GM12878 (cell line): ENCODE measurements around the gene SCN3B. TPM values are rescaled to one million over a fixed set of nuclear protein-coding genes. Genes with fewer than 3 reads are reported as not detected.

Experiments used
- ATAC-seq: fragments of 200-7000 bp; cut with Tn5 transposase; 3 replicates; pipeline ENCODE4 v1.9.1; 2020; ENCODE audit warnings: mild to moderate bottlenecking, moderate library complexity
- BruUV-seq: library from RNA; stranded (reverse); fragments of 400-500 nt; replicated peaks from 2 replicates; lab custom pipeline; 2021; lab: Mats Ljungman, UMichigan
- CTCF ChIA-PET: fragments of 300-600 bp; sonication (Branson Sonifier 250); formaldehyde crosslinking; extraction: SDS; loops from one replicate; lab custom pipeline; 2021; ENCODE audit warnings: inconsistent platforms; lab: Yijun Ruan, JAX
- POLR2A ChIA-PET: fragments of 350-600 bp; formaldehyde crosslinking; extraction: SDS; loops from one replicate; lab custom pipeline; 2021; ENCODE audit warnings: inconsistent platforms; lab: Charles Lee
- RAD21 ChIA-PET: fragments of 300-600 bp; sonication (Branson Sonifier 250); formaldehyde crosslinking; loops from one replicate; lab custom pipeline; 2023; ENCODE audit warnings: antibody characterized with exemption; ENCODE audit not compliant: unreplicated experiment; lab: Charles Lee
- SMC1A ChIA-PET: fragments of 300-600 bp; sonication (Branson Sonifier 250); formaldehyde crosslinking; loops from one replicate; lab custom pipeline; 2023; ENCODE audit not compliant: unreplicated experiment, uncharacterized antibody; lab: Charles Lee
- DNase-seq: peaks from one replicate; pipeline ENCODE4 v3.0.0-alpha.2; 2011; ENCODE audit warnings: low read depth, low spot score
- FAIRE-seq: peaks from 3 replicates; lab custom pipeline; 2011; peaks lifted over from hg19 to GRCh38; lab: Jason Lieb, UNC
- H2AFZ ChIP-seq: 2 replicates; pipeline ENCODE4 v1.6.0; 2011; ENCODE audit warnings: low read depth, low read length, control low read depth; ENCODE audit not compliant: control insufficient read depth
- H3K27ac ChIP-seq: 2 replicates; pipeline ENCODE4 v1.5.1; 2011; ENCODE audit warnings: control low read depth; ENCODE audit not compliant: control insufficient read depth, insufficient read depth
- H3K27me3 ChIP-seq, 2 experiments: replicated peaks in 1 of 2; 2 replicates each; pipeline versions ENCODE4 v1.6.0 to v1.6.1; 2011; ENCODE audit warnings: low read length in 1 of 2; ENCODE audit not compliant: control insufficient read depth in 2 of 2, insufficient read depth in 2 of 2
- H3K36me3 ChIP-seq, 2 experiments: 2 replicates each; pipeline ENCODE4 v1.5.1; 2011; ENCODE audit warnings: low read length in 1 of 2; ENCODE audit not compliant: control insufficient read depth in 2 of 2, insufficient read depth in 2 of 2
- H3K4me1 ChIP-seq: 2 replicates; pipeline ENCODE4 v1.6.1; 2011; ENCODE audit warnings: mild to moderate bottlenecking, low read length, moderate library complexity, mixed read lengths; ENCODE audit not compliant: control insufficient read depth, insufficient read depth
- H3K4me2 ChIP-seq: 2 replicates; pipeline ENCODE4 v1.6.0; 2011; ENCODE audit warnings: control low read depth; ENCODE audit not compliant: control insufficient read depth, insufficient read depth
- H3K4me3 ChIP-seq: fragments of 200-600 bp; sonication (generic); 2 replicates; pipeline ENCODE4 v1.5.1; 2016
- H3K79me2 ChIP-seq: 2 replicates; pipeline ENCODE4 v1.6.0; 2011; ENCODE audit warnings: low read length; ENCODE audit not compliant: control insufficient read depth, insufficient read depth
- H3K9ac ChIP-seq: 2 replicates; pipeline ENCODE4 v1.8.0; 2011; ENCODE audit warnings: low read length, control low read depth, mixed read lengths; ENCODE audit not compliant: control insufficient read depth, insufficient read depth
- H3K9me3 ChIP-seq: replicated peaks from 3 replicates; pipeline ENCODE4 v1.5.1; 2011; ENCODE audit warnings: mild to moderate bottlenecking, low read length; ENCODE audit not compliant: control insufficient read depth, insufficient read depth
- H4K20me1 ChIP-seq: 2 replicates; pipeline ENCODE4 v1.6.0; 2011; ENCODE audit not compliant: control insufficient read depth, insufficient read depth
- CTCF ChIP-seq, 3 experiments: IDR thresholded peaks in 2 of 3; conservative IDR thresholded peaks in 1 of 3; 2 replicates each; pipeline ENCODE4 v1.5.1; 2011; ENCODE audit warnings: low read depth in 3 of 3, low read length in 3 of 3, mild to moderate bottlenecking in 3 of 3, control low read depth in 2 of 3, moderate library complexity in 2 of 3, inconsistent platforms in 1 of 3, mixed read lengths in 1 of 3; ENCODE audit not compliant: control insufficient read depth in 2 of 3, insufficient read depth in 1 of 3; ENCODE audit errors: extremely low read depth in 1 of 3
- E2F8 ChIP-seq: fragments of 450-650 bp; IDR thresholded peaks from 2 replicates; pipeline ENCODE4 v1.6.1; 2018; ENCODE audit warnings: mild to moderate bottlenecking, low read depth, moderate library complexity; ENCODE audit not compliant: partially characterized antibody
- EZH2 ChIP-seq: IDR thresholded peaks from 2 replicates; pipeline ENCODE4 v1.6.1; 2012; ENCODE audit warnings: low read depth, mild to moderate bottlenecking, control low read depth, inconsistent platforms, low read length, borderline replicate concordance; ENCODE audit not compliant: control insufficient read depth
- FOXM1 ChIP-seq: IDR thresholded peaks from 2 replicates; pipeline ENCODE4 v1.6.1; 2012; ENCODE audit warnings: low read depth, mild to moderate bottlenecking, inconsistent platforms, low read length, moderate library complexity
- HSF1 ChIP-seq: fragments of 150-350 bp; IDR thresholded peaks from 2 replicates; pipeline ENCODE4 v1.6.1; 2014; ENCODE audit warnings: mild to moderate bottlenecking, low read depth, low read length
- IKZF1 ChIP-seq: fragments of 450-650 bp; conservative IDR thresholded peaks from 2 replicates; pipeline ENCODE4 v1.6.1; 2017; ENCODE audit warnings: antibody characterized with exemption, mild to moderate bottlenecking
- JUNB ChIP-seq: IDR thresholded peaks from 2 replicates; pipeline ENCODE4 v1.6.1; 2016; ENCODE audit warnings: antibody characterized with exemption, mild to moderate bottlenecking
- KAT2A ChIP-seq: conservative IDR thresholded peaks from 2 replicates; pipeline ENCODE4 v1.6.1; 2011; ENCODE audit warnings: low read depth, low read length; ENCODE audit not compliant: control insufficient read depth
- RBBP5 ChIP-seq: fragments of 200-600 bp; sonication (generic); conservative IDR thresholded peaks from 2 replicates; pipeline ENCODE4 v1.6.1; 2016
- REST ChIP-seq: IDR thresholded peaks from 2 replicates; pipeline ENCODE4 v1.6.1; 2012; ENCODE audit warnings: mild to moderate bottlenecking, low read depth, low read length
- SP1 ChIP-seq: IDR thresholded peaks from one replicate; pipeline ENCODE4 v1.6.1; 2011; ENCODE audit warnings: low read depth, low read length
- SUZ12 ChIP-seq: fragments of 200-600 bp; sonication (generic); IDR thresholded peaks from one replicate; pipeline ENCODE4 v1.6.1; 2018; ENCODE audit warnings: antibody characterized with exemption, mild to moderate bottlenecking; ENCODE audit not compliant: unreplicated experiment
- TCF12 ChIP-seq: IDR thresholded peaks from 2 replicates; pipeline ENCODE4 v1.6.1; 2011; ENCODE audit warnings: low read depth, mild to moderate bottlenecking, low read length
- ZNF217 ChIP-seq: fragments of 450-650 bp; IDR thresholded peaks from 2 replicates; pipeline ENCODE4 v1.6.1; 2017; ENCODE audit warnings: antibody characterized with exemption, mild to moderate bottlenecking
- whole genome bisulfite sequencing: methylation state at CpG from one replicate; pipeline ENCODE4 v1.1.6; 2016; ENCODE audit warnings: low lambda C conversion rate; ENCODE audit not compliant: insufficient replicate concordance, insufficient coverage; ENCODE audit errors: missing lambda C conversion rate; 5-methylcytosine and 5-hydroxymethylcytosine counted together
- in situ Hi-C: fragments of 300-500 bp; cut with MboI; formaldehyde crosslinking; loops from 9 replicates; pipeline ENCODE4 v1.14.3; 2018; ENCODE audit warnings: mixed read lengths
- intact Hi-C: fragments of 100-400 bp; cut with micrococcal nuclease; formaldehyde crosslinking; loops from one replicate; pipeline ENCODE4 v1.14.2; 2022; ENCODE audit not compliant: unreplicated experiment
- polyA plus RNA-seq, 11 experiments: library from polyadenylated mRNA; depleted of rRNA in 4 of 11; unstranded in 6 of 11; stranded (reverse) in 5 of 11; fragments of >200 nt; fragmentation: Nextera tagmentation in 4 of 11; fragmentation: Illumina TruSeq in 1 of 11; extraction: Ambion mirVana in 4 of 11; extraction: Trizol in 1 of 11; gene quantifications; 1 replicate in 1 of 11; 2 replicates in 10 of 11; pipeline versions ENCODE4 v1.2.1 to v1.2.3, GENCODE V29; 2011 to 2016; ENCODE audit warnings: inconsistent platforms in 2 of 11, missing spikeins in 2 of 11, low read depth in 1 of 11
- total RNA-seq, 4 experiments: library from RNA; depleted of rRNA in 3 of 4; stranded (reverse); fragments of >200 nt in 3 of 4; fragmentation: Illumina TruSeq in 1 of 4; extraction: Trizol in 1 of 4; gene quantifications; 2 replicates each; pipeline versions ENCODE4 v1.2.1 to v1.2.3, GENCODE V29; 2013 to 2021

SCN3B gene
- total and polyA plus RNA-seq, 10 of the 15 experiments (the other 5 are each of a cell fraction or from before 2014, with no cell fraction given), result 0.01 to 0.12 (median 0.09) TPM; not detected in 7

GRCh38 chr11:123611698-123612097, 42.7 kb downstream of the SCN3B start:
- no peak overlapping the region for H3K4me2 ChIP-seq
- intact Hi-C loops (no loop called here), in situ Hi-C loops (no loop called here)
- H3K9me3 ChIP-seq, result no peaks in the 10 kb centered on the region
- no peak overlapping the region for H2AFZ ChIP-seq
- H4K20me1 ChIP-seq, result no peaks in the 10 kb centered on the region
- DNase-seq, result no peak
- H3K9ac ChIP-seq, result no peak overlapping the region
- H3K27ac ChIP-seq, result no peak overlapping the region
- no peaks in the 10 kb centered on the region for H3K79me2 ChIP-seq
- 29% methylated on average over 4 of the region's 4 CpGs for WGBS
- ChIA-PET POLR2A (interaction anchor here (0.6 kb wide), 1 partner anchor 14 kb away, joined by 3 read pairs; no protein-coding TSS in a partner anchor), CTCF (no interaction called here), RAD21 (no interaction called here), SMC1A (interaction anchor here (0.6 kb wide), 1 partner anchor 1551 kb away, joined by 3 read pairs; no protein-coding TSS in a partner anchor)
- peaks cover 5 to 18% of the 10 kb centered on the region in 2 experiments; a peak in 3 of 4 replicates for H3K36me3 ChIP-seq
- no peaks in the 10 kb centered on the region for H3K4me1 ChIP-seq
- no TSS peak for BruUV-seq
- H3K4me3 ChIP-seq, result no peak overlapping the region
- FAIRE-seq, result no peak
- no peaks in the 10 kb centered on the region for H3K27me3 ChIP-seq
- ATAC-seq, result no peak
- TF ChIP-seq IKZF1 (no peak), ZNF217 (no peak), CTCF (IDR thresholded peaks at IDR 0.05 in 2 of 3, conservative IDR thresholded peaks at IDR 0.05 in 1 of 3; ENCODE audit: control insufficient read depth in 2 of 3, extremely low read depth in 1 of 3, insufficient read depth in 1 of 3, low read depth in 3 of 3, low read length in 3 of 3) (no peak), REST (no peak), FOXM1 (no peak), SP1 (no peak), RBBP5 (no peak), SUZ12 (no peak), HSF1 (no peak), KAT2A (no peak), TCF12 (no peak), EZH2 (no peak), E2F8 (no peak), JUNB (no peak)
